GM21526 (cell line): ENCODE results near the gene CLCF1.
A peak's percentile ranks its signal among the peaks of the same experiment; 100 is the strongest.

Source experiments
- ATAC-seq: cut with Tn5 transposase; IDR thresholded peaks from one replicate; pipeline ENCODE4 v1.9.1; 2021; ENCODE audit warnings: moderate library complexity; ENCODE audit not compliant: unreplicated experiment, low FRiP score

CLCF1 gene

GRCh38 chr11:67396587-67397389 lies 23.4 kb upstream of the CLCF1 start:
- ATAC-seq, result no peak

GRCh38 chr11:67396259-67396581 lies 22.8 kb upstream of the CLCF1 start:
- no peak for ATAC-seq

- no peak for ATAC-seq
These were observed 22.3 kb upstream of the CLCF1 start for GRCh38 chr11:67395555-67396258.

GRCh38 chr11:67393990-67394389 lies 20.6 kb upstream of the CLCF1 start:
- no peak for ATAC-seq

- no peak for ATAC-seq
These were observed 20.0 kb upstream of the CLCF1 start for GRCh38 chr11:67393437-67393836.

- peak; percentile 16 for ATAC-seq
These were observed 18.9 kb upstream of the CLCF1 start for GRCh38 chr11:67392183-67392715.

- peak; percentile 38 for ATAC-seq
These were observed 18.1 kb upstream of the CLCF1 start, which contains the start of gene RAD9A for GRCh38 chr11:67391304-67392182. Gene RAD9A, plus strand, starts transcription at chr11:67391986. Its CDS starts 59 bp downstream, at chr11:67392045.

GRCh38 chr11:67390947-67391303 lies 17.5 kb upstream of the CLCF1 start:
- no peak for ATAC-seq

GRCh38 chr11:67389477-67389876 lies 16.1 kb upstream of the CLCF1 start:
- no peak for ATAC-seq

GRCh38 chr11:67387518-67387917 lies 14.1 kb upstream of the CLCF1 start:
- no peak for ATAC-seq

GRCh38 chr11:67387069-67387468 lies 13.7 kb upstream of the CLCF1 start:
- ATAC-seq, result no peak

GRCh38 chr11:67384851-67385366 lies 11.5 kb upstream of the CLCF1 start:
- ATAC-seq, result no peak

- ATAC-seq, result peak; percentile 62
These were observed 9.1 kb upstream of the CLCF1 start for GRCh38 chr11:67382276-67383136.

- no peak for ATAC-seq
These were observed 8.0 kb upstream of the CLCF1 start for GRCh38 chr11:67381244-67381972.

GRCh38 chr11:67379061-67380058 lies 6.0 kb upstream of the CLCF1 start:
- ATAC-seq, result no peak

GRCh38 chr11:67378544-67378943 lies 5.1 kb upstream of the CLCF1 start:
- ATAC-seq, result no peak

- no peak for ATAC-seq
These were observed 3.7 kb upstream of the CLCF1 start for GRCh38 chr11:67376873-67377808.
